Measurements from ENCODE around the gene COX8A. TPM values are rescaled to one million over a fixed set of nuclear protein-coding genes. Genes with fewer than 3 reads are reported as not detected.

The COX8A gene
- total RNA-seq, 1 experiment from 2014 or later = 611 TPM

- no peak for DNase-seq (ENCODE audit: low read depth)
Measured at GRCh38 chr11:64019106-64020037, 45.0 kb downstream of the COX8A start.

GRCh38 chr11:64020976-64021756 is 46.7 kb downstream of the COX8A start:
- DNase-seq (ENCODE audit: low read depth) = no peak

GRCh38 chr11:64021757-64022093 is 47.3 kb downstream of the COX8A start:
- no peak for DNase-seq (ENCODE audit: low read depth)

- no peak for DNase-seq (ENCODE audit: low read depth)
Measured at GRCh38 chr11:64022125-64022784, 47.8 kb downstream of the COX8A start.

GRCh38 chr11:64023712-64024710 is 49.6 kb downstream of the COX8A start:
- DNase-seq (ENCODE audit: low read depth) = no peak

DNA sequence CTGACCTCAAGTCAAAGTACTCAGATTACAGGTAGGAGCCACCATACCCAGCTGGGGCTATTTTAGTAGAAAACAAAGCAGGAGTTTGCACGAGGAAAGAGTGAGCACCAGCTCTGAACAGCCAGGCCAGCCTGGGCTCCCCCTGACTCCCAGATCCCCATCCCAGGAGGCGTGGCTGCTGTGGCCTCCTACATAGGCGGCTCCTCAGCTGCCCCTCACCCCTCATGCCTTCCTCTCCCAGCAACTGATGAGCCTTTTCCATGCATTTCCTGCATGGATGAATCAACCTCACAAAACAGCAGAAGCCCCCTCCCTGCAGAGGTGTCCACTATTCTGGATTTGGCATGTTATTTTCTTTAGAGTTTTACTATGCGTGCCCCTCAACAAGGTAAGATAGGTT is 50.8 kb downstream of the COX8A start:
- no peak for DNase-seq (ENCODE audit: low read depth)

Other genes starting within 250 kb of the COX8A start
- 23.3 and 24.8 TPM in 2 replicates for gene ZFTA, start 205.8 kb upstream of the COX8A start, total RNA-seq (2014; rRNA removed)
- 31.7 and 33.8 TPM in 2 replicates for gene SPINDOC, start 161.2 kb upstream of the COX8A start, total RNA-seq (2014; rRNA removed)
- 14.6 and 16.4 TPM in 2 replicates for gene MARK2, start 135.5 kb upstream of the COX8A start, total RNA-seq (2014; rRNA removed)
- gene RCOR2, start 57.5 kb upstream of the COX8A start, total RNA-seq (2014; rRNA removed) = 0.23 and 0.58 TPM in 2 replicates
- 17.6 and 18.3 TPM in 2 replicates for gene NAA40, start 35.6 kb upstream of the COX8A start, total RNA-seq (2014; rRNA removed)
- 47.8 and 62.5 TPM in 2 replicates for gene OTUB1, start 11.8 kb downstream of the COX8A start, total RNA-seq (2014; rRNA removed)
- gene FLRT1, start 61.3 kb downstream of the COX8A start, total RNA-seq (2014; rRNA removed) = not detected in 2 replicates
- gene MACROD1, start 191.5 kb downstream of the COX8A start, total RNA-seq (2014; rRNA removed) = 38.0 and 40.8 TPM in 2 replicates
- gene STIP1, start 211.6 kb downstream of the COX8A start, total RNA-seq (2014; rRNA removed) = 237 and 248 TPM in 2 replicates
- gene FERMT3, start 232.1 kb downstream of the COX8A start, total RNA-seq (2014; rRNA removed) = 18.4 and 22.8 TPM in 2 replicates